HT1080 (cell line): ENCODE results near the gene RORC. TPM values are rescaled to one million over a fixed set of nuclear protein-coding genes. Genes with fewer than 3 reads are reported as not detected.
"Not testable (repeated sequence)": the region's sequence is repeated elsewhere in the genome, so short reads cannot be mapped to it uniquely, and the experiment has no call there.

ENCODE experiments used
- DNase-seq: peaks from one replicate; pipeline ENCODE4 v3.0.0-alpha.2; 2015; ENCODE audit warnings: low read depth
- small RNA-seq: library from RNA; depleted of rRNA; stranded (forward); fragments of <200 nt; gene quantifications from one replicate; pipeline ENCODE3, GENCODE V24; 2014
- total RNA-seq: library from RNA; depleted of rRNA; stranded (reverse); fragments of >200 nt; shearing (Covaris generic); gene quantifications from 2 replicates; pipeline ENCODE4 v1.2.3, GENCODE V29; 2014; rRNA removed

RORC gene
- total RNA-seq, 1 experiment from 2014 or later = not detected

DNA sequence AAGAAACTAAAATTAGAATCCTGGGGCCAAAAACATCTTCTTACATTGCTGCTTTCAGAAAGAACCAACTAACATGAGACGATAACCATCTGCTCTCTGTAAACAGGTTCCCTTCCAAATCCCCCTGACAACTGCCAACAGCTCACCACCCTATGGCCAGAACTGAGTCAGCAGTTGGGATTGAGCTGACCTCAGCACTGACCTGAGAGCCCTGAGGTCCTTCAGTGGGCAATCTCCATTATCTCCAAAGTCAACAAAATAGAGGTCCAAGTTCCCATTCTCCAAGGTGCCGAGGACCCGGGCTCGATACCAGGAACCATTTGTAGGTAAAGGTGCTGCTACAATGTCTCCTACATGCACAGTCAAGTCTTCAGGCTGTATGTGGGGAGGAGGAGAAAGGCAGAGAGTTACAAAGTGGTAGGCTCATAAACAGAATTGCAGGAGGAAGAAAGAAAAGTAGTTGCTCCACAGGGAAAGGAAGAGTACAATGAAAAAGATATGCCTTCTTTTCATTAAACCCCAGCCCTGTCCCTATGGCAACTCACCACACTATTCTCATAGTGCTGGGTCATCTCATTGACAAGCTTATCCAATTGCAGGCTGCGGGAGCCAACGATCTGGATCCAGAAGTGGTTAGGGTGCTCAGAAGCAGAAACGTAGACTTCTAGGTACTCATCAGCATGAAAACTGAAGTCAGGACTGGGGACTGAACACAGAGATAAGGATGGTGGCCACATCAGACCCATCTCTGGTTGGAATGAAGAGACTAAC, 55.5 kb downstream of the RORC start:
- no peak for DNase-seq

DNA sequence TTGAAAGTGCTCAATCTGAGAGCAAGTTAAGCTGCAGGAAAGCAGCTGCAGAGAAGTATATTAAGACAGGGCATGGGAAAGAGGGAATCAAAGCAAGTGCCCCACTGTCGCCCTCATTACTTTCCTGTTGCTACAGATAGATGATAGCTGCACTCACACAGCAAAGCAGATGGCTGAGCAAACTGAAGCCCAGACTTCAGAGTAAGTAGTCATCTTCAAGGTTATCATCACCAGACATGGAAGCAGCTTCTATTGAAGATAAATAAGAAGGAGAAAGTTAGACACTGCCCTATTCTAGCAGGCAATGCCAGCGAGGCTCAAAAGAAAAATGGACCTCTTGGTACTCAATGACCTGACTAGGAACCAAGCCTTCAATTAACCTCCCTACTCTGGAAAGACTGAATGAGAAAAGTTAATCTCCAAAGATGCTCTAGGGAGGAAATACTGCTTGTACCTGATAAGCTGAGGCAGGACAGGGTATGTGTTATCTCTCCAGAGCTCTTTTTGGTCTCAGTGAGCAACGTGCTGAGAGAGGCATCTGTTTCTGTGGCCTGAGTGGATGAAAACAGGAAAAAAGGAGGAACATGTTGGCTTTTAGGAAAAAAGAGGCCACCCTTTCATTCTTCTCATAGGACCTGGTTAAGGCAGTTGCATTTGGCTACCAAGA, 57.2 kb downstream of the RORC start:
- DNase-seq = no peak

DNA sequence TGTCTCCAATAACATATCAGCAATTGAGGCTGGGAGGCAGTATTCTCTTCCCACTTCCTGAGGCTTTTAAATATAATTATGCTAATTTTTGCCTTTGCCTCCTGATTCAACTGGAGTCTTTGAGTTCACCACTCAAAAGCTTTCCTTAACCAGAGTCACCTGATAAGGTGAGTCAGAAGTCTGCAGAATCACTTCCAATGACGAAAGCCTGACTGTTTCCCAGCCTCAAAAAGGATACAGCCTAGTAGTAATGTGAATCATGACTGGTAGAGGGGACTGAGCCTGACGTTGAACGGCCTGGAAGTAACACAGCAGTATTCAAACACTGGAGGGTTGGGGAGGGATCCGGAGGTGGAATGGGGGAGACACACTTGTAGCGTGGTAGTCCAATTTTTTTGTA, 57.9 kb downstream of the RORC start:
- peak; percentile 93 for DNase-seq

DNA sequence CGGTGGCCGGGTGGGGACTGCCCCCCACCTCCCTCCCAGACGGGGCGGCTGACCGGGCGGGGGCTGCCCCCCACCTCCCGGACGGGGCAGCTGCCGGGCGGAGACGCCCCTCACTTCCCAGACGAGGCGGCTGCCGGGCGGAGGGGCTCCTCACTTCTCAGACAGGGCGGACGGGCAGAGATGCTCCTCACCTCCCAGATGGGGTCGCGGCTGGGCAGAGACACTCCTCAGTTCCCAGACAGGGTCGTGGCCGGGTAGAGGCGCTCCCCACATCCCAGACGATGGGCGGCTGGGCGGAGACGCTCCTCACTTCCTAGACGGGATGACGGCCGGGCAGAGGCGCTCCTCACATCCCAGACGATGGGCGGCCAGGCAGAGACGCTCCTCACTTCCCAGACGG, 62.3 kb downstream of the RORC start:
- DNase-seq = not testable (repeated sequence)

DNA sequence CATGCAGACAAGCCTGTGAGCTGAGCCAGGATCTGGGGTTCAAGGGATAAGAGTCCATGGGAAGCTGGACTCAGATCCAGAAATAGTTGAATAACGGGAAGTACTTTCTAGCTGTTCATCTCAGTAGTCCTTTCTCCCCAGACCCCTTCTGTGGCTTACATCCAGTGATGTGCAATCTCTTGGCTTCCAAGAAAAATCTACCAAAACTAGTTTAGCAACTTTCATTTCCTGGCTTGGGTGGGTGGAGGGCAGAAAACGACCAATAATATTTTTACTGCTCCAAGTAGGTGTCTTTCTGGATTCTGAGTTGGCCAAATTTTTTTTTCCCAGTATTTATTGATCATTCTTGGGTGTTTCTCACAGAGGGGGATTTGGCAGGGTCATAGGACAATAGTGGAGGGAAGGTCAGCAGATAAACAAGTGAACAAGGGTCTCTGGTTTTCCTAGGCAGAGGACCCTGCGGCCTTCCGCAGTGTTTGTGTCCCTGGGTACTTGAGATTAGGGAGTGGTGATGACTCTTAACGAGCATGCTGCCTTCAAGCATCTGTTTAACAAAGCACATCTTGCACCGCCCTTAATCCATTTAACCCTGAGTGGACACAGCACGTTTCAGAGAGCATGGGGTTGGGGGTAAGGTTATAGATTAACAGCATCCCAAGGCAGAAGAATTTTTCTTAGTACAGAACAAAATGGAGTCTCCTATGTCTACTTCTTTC, 63.1 kb downstream of the RORC start:
- not testable (repeated sequence) for DNase-seq

DNA sequence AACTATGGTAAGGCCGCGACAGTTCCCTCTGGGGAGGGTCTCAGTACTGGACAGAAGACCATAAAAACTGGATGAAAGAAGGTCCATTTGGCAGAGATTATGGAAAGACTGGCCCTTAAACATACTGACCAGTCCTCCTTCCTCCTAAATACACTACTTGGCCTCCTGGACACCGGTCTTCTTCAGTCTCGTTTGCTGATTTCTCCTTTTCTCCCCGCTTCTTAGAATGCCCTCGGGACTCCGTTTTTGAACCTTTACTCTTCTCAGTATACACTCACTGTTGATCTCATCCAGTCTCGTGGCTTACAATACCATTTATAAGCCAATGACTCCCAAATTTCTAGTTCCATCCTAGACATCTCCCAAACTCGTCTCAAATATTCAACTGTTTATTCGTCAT, 67.6 kb downstream of the RORC start:
- DNase-seq = no peak

DNA sequence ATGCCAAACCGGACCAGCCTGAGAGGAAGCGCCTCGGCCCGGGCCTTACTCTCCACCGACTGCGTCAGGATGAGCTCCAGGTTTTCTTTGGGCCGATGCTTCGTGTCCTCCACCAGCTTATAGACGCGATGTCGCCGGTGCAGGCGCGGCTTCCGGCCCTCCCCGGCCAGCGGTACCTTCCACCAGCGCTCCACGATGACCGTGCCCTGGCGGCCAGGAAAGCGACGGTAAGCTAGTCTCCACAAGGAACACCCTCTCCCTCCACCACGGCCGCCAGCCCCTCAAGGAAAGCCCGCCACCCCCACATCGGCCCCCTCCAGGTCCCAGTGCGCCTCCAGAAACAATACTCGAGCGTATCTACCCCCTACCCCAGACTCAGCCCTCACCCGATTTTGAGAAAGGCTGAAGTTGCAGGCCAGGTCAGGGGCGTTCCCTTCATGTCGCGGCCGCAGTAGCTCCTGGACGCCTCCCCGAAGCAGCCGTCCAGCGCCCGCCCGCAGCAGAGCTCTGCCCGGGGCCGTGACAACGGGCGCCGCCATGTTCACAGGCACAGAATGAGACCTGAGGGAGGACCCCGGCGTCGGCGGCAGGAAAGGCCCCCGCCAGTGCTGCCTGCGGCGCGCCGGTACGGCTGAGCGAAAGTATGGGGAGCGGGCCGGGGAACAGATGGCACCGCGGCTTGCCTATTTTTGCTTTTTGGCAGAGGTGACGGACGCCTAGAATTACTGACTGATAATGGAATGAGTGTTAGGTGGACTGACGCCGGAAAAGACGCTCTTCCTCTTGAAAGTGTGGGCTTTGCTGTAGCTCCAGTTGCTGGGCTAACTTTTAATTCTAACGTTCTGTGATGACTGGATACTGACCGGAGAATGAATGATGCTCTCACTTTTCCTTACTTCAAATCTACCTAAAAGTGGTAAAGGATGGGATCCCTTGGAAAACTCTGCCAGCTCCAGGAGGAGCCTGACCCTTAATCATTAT, 68.4 kb downstream of the RORC start, which contains the start of gene MRPL9:
Gene MRPL9, minus strand, starts transcription at position 556 of the 981 bp plus-strand sequence. Its CDS starts 17 bp downstream, at position 539.
- DNase-seq = peak; percentile 80

DNA sequence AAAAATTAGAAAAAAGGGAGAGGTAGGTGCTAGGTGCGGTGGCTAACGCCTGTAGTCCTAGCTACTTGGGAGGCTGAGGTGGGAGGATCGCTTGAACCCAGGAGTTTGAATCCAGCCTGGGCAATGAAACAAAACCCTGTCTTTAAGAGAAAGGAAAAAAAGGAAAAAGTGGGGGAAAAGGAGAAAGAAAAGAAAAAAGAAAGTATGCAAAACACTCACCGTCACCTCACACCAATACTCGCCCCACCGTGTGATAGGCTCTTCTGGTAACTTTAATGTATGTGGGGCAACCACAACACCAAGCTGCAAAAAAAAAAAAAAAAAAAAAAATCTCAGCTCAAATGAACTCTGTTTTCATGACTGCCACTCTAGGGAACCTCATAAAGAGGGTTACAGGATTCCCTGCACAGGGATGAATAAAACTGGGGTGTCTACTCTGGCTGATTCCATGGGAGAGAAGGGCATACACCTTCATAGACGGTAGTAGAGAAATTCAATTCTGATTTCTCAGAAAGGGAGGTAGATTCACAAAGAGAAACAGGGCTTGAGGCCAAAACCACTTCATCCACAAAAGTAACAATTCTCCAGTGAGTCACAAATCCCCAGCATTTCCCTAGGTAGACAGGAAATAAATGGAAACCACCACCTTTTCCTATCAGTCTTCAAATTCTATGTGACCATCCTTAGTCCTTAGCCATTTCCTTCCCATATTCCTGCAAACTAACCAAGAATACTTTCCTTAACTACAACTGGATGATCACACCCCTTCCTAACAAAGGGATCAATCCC, 70.8 kb downstream of the RORC start:
- DNase-seq = peak; percentile 71

DNA sequence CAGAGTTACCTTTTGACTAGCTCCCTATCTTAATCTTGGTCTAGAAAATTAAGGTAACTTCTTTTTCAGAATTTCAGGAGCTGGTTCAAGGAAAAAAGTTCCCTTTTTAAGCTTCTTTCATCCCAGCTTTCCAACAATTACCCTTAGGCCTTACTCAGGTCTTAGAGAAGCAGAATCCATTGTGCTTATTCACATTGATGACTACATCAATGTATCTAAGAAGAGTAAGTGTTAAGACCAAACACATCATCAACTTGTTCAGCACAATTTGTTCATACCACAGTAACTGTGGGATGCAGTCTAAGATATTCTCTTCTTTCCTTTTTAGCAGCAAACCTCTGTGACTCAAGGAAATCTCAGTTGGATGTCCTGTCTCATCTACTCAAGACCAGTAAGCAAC, 72.4 kb downstream of the RORC start:
- DNase-seq = no peak

DNA sequence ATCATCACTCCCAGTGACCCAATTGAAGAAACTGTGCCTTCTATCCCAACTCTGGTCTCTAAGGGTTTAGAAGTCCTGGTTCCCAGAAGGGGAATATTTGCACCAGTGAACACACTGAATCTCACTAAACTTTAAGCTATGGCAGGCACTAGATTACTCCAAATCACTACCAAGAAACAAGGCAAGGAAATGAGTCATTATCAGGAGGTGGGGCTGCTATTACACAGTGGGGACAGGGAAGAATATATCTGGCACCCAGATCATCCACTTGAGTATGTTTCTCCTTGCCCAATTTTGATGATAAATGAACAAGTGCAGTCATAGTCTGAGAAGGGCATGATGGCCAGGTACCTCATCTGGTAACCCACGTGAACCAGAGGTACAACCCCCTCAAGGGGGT, 75.3 kb downstream of the RORC start:
- DNase-seq = peak; percentile 65

Small RNAs within 50 kb of the gene (small RNA-seq; reads per million reads assigned to genes)
- not detected for gene RF00019

Other genes starting within 250 kb of the RORC start
- gene SNX27, start 219.8 kb downstream of the RORC start, total RNA-seq = 15.2 and 21.1 TPM in 2 replicates
- not detected in 2 replicates for gene CELF3, start 115.0 kb downstream of the RORC start, total RNA-seq
- not detected in 2 replicates for gene RIIAD1, start 110.3 kb downstream of the RORC start, total RNA-seq
- 112 and 136 TPM in 2 replicates for gene MRPL9, start 68.3 kb downstream of the RORC start, total RNA-seq
- 1.9 and 2.0 TPM in 2 replicates for gene TDRKH, start 41.3 kb downstream of the RORC start, total RNA-seq
- gene LINGO4, start 26.4 kb downstream of the RORC start, total RNA-seq = not detected in 2 replicates
- gene C2CD4D, start 8.0 kb upstream of the RORC start, total RNA-seq = not detected in 2 replicates
- not detected in 2 replicates for gene THEM5, start 21.9 kb upstream of the RORC start, total RNA-seq
- gene THEM4, start 77.7 kb upstream of the RORC start, total RNA-seq = 10.0 and 11.8 TPM in 2 replicates
- 218 and 367 TPM in 2 replicates for gene S100A10, start 162.1 kb upstream of the RORC start, total RNA-seq
- gene S100A11, start 205.2 kb upstream of the RORC start, total RNA-seq = 301 and 528 TPM in 2 replicates